Esophagus squamous epithelium (tissue), 4 donors: ENCODE measurements around the gene RPS6KC1.

Experiments used
- POLR2A ChIP-seq, 4 donors: fragments of 450-650 bp; IDR thresholded peaks; one replicate each; pipeline ENCODE4 v1.6.1; 2017; ENCODE audit warnings: antibody characterized with exemption in 4 of 4, mild to moderate bottlenecking in 4 of 4, moderate library complexity in 3 of 4
- TF ChIP-seq, protein P1 (sequence below), 6 experiments: fragments of 450-650 bp in 4 of 6; fragments of 200-600 bp in 2 of 6; sonication (generic) in 2 of 6; IDR thresholded peaks; one replicate each; pipeline ENCODE4 v1.5.1; 2016 to 2019; ENCODE audit warnings: antibody characterized with exemption in 6 of 6, mild to moderate bottlenecking in 4 of 6, moderate library complexity in 4 of 6

DNA sequence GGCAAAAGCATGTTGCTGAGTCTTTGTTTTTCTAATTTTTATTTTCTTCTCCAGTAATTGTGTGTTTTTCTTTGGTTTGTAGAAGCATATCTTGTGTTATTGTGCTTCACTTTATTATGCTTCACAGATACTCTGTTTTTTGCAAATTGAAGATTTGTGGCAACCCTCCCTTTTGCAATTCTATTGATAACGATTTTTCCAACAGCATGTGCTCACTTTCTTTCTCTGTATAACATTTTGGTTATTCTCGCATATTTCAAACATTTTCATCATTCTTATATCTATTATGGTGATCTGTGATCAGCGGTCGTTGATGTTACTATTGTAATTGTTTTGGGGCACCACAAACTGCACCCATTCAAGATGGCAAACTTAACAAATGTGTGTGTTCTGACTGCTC lies 31.6 kb upstream of the RPS6KC1 start:
- TF ChIP-seq POLR2A (IDR thresholded peaks at IDR 0.05) = no peak
- TF ChIP-seq, protein P1, sequence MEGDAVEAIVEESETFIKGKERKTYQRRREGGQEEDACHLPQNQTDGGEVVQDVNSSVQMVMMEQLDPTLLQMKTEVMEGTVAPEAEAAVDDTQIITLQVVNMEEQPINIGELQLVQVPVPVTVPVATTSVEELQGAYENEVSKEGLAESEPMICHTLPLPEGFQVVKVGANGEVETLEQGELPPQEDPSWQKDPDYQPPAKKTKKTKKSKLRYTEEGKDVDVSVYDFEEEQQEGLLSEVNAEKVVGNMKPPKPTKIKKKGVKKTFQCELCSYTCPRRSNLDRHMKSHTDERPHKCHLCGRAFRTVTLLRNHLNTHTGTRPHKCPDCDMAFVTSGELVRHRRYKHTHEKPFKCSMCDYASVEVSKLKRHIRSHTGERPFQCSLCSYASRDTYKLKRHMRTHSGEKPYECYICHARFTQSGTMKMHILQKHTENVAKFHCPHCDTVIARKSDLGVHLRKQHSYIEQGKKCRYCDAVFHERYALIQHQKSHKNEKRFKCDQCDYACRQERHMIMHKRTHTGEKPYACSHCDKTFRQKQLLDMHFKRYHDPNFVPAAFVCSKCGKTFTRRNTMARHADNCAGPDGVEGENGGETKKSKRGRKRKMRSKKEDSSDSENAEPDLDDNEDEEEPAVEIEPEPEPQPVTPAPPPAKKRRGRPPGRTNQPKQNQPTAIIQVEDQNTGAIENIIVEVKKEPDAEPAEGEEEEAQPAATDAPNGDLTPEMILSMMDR (IDR thresholded peaks at IDR 0.05) = no peak
